ENCODE measurements around the gene F11R. TPM values are rescaled to one million over a fixed set of nuclear protein-coding genes. Genes with fewer than 3 reads are reported as not detected.
A peak's percentile ranks its signal among the peaks of the same experiment; 100 is the strongest.

F11R gene
- total RNA-seq, 1 donor from 2014 or later, result 269 TPM

GRCh38 chr1:161048949-161049722 is 28.2 kb upstream of the F11R start:
- H3K36me3 ChIP-seq (ENCODE audit: control insufficient read depth, insufficient read depth, low read length), result peaks cover 3% of the 10 kb centered on the region
- H3K4me3 ChIP-seq (ENCODE audit: low read depth, low read length), result no peak overlapping the region
- TF ChIP-seq, protein P1, sequence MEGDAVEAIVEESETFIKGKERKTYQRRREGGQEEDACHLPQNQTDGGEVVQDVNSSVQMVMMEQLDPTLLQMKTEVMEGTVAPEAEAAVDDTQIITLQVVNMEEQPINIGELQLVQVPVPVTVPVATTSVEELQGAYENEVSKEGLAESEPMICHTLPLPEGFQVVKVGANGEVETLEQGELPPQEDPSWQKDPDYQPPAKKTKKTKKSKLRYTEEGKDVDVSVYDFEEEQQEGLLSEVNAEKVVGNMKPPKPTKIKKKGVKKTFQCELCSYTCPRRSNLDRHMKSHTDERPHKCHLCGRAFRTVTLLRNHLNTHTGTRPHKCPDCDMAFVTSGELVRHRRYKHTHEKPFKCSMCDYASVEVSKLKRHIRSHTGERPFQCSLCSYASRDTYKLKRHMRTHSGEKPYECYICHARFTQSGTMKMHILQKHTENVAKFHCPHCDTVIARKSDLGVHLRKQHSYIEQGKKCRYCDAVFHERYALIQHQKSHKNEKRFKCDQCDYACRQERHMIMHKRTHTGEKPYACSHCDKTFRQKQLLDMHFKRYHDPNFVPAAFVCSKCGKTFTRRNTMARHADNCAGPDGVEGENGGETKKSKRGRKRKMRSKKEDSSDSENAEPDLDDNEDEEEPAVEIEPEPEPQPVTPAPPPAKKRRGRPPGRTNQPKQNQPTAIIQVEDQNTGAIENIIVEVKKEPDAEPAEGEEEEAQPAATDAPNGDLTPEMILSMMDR (IDR thresholded peaks at IDR 0.05; ENCODE audit: insufficient read depth, low read length, severe bottlenecking), result no peak
- no peaks in the 10 kb centered on the region for H3K27me3 ChIP-seq (ENCODE audit: control insufficient read depth, insufficient read depth, low read length)
- no peak for FAIRE-seq
- no peak for DNase-seq (ENCODE audit: low read depth)

DNA sequence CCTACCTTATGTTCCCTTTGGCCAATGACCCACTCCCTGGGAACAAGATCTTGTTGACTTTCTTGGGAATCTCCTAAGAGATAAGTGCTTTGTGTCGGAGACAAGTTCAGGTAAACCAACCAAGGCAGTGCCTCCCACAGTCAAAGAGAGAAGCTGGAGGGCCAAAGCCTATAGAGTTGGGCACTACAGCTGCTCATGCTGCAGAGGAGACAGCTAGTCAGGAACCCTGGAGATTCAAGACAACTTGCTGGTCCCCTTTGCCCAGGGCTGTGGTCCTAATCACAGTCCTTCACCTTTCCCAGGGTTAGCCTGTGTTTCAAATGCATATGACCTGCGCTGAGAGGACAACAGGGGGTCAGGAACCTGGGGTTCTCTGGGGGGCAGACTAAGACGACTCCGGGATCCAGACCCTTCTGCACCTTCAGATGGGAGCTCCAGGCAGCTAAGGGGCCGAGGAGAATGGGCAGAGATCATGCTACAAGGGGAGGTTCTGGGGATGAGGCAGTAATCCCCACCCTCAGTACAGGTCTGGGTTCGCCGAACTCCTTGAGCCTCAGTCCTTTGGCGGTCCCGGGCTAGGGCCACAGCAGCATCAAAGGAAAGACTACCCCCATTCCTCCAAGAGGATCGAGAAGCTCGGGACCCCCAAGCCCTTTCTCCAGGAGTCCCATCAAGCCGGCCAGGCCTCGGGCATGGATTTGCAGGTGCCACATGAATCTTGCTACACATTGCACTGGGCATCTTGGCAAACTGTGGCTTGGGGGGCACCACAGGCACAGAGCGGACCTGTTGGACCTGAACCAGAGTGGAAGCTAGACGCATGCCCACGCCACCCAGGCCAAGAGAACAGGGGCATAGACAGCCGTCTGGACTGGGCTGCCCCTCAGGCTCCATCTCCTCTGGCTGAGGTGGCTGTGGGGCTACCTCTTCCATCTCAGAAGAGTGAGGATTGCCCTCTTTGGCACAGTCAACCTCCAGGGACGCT is 26.8 kb upstream of the F11R start:
- Histone ChIP-seq H3K36me3 (ENCODE audit: control insufficient read depth, insufficient read depth, low read length) (peaks cover 3% of the 10 kb centered on the region), H3K4me3 (ENCODE audit: low read depth, low read length) (no peak overlapping the region), H3K27me3 (ENCODE audit: control insufficient read depth, insufficient read depth, low read length) (no peaks in the 10 kb centered on the region)
- no peak for FAIRE-seq
- DNase-seq (ENCODE audit: low read depth), result no peak
- TF ChIP-seq, protein P1 (IDR thresholded peaks at IDR 0.05; ENCODE audit: insufficient read depth, low read length, severe bottlenecking), result no peak

DNA sequence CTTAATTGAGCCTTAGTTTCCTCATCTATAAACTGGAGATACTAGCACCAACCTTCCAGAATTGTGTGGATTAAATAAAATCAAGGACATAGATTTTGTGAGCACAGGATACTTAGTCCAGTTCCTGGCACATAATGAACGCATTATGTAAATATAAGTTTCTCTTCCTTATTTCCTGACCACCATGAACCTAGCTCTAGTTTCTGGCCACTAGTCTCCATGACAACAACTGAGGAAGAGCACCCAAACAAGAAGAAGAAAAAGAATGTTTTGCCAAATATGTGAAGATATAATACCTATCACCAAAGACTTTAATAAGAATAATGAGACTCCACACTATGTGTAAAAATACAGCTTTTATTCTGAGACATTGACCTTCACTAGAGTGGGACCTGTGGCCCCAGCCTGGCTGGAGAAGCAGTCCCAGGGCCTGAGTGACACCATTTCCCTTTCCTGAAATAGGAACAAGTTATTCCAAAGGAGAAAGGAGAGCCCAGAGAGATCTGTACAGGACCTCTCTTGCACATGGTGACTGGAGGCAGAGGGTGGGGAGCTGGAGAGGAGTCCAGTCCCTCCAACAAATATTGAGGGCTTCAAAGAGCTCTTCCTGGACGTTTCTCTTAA is 25.8 kb upstream of the F11R start:
- TF ChIP-seq, protein P1 (IDR thresholded peaks at IDR 0.05; ENCODE audit: insufficient read depth, low read length, severe bottlenecking), result no peak
- FAIRE-seq (no peak), DNase-seq (ENCODE audit: low read depth) (no peak)
- H3K36me3 ChIP-seq (ENCODE audit: control insufficient read depth, insufficient read depth, low read length), result peaks cover 10% of the 10 kb centered on the region
- H3K27me3 ChIP-seq (ENCODE audit: control insufficient read depth, insufficient read depth, low read length), result no peaks in the 10 kb centered on the region
- peak overlapping the region; percentile 56 for H3K4me3 ChIP-seq (ENCODE audit: low read depth, low read length)

GRCh38 chr1:161045736-161046604 is 25.0 kb upstream of the F11R start, which contains the start of gene USF1:
Gene USF1, minus strand, starts transcription at chr1:161045977. Its CDS starts 2,702 bp downstream, at chr1:161043275.
- no peak for FAIRE-seq
- Histone ChIP-seq H3K4me3 (ENCODE audit: low read depth, low read length) (peak within 1 kb of the TSS; percentile 56), H3K36me3 (ENCODE audit: control insufficient read depth, insufficient read depth, low read length) (peaks cover 14% of the 10 kb centered on the region), H3K27me3 (ENCODE audit: control insufficient read depth, insufficient read depth, low read length) (no peaks in the 10 kb centered on the region)
- TF ChIP-seq, protein P1 (IDR thresholded peaks at IDR 0.05; ENCODE audit: insufficient read depth, low read length, severe bottlenecking), result no peak
- peak; percentile 89 for DNase-seq (ENCODE audit: low read depth)

Measured in bronchial epithelial cell (primary cell).